ENCODE results near the gene SREK1IP1.

SREK1IP1 gene

GRCh38 chr5:64744914-64745313, 23.6 kb downstream of the SREK1IP1 start:
- no peak for TF ChIP-seq CTCF (IDR thresholded peaks at IDR 0.05)

- TF ChIP-seq CTCF (IDR thresholded peaks at IDR 0.05) = no peak
Observed at GRCh38 chr5:64742821-64743220, 25.7 kb downstream of the SREK1IP1 start.

DNA sequence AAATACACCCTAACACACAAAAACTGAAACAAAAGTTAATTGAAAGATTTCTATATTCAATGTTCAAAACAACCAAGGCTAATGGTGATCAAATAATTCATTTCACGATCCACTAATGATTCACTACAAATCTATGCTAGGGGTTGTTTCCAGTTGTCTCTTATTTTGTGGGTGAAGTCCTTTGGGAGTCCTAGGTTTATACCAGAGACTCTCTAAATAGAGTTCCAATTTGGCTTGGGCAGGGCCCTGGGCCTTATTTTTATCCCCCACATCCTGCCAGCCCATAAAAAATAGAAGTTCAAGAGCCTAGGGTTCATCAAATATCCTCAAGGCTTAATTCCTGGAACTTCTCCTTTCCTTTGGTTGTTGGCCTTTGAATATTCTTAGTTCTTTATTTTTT, 26.1 kb downstream of the SREK1IP1 start:
- no peak for TF ChIP-seq CTCF (IDR thresholded peaks at IDR 0.05)

DNA sequence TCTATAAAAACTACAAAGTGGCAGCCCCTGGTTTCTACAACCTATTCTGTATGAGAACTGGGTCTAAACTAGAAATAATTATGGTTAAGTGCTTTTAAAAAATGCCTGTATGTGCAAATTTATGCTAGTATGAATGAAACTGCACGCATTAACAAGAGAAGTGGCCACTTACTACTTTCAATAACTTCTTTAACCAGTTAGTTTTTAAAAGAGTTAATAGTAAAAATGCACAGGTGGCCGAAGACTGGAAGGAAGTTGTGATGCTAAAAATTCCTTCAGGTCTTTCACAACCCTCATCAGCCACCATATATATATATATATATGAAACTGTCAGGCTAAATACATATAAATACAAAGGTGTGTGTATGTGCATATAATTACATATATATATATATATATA, 41.3 kb downstream of the SREK1IP1 start:
- no peak for TF ChIP-seq CTCF (IDR thresholded peaks at IDR 0.05)

DNA sequence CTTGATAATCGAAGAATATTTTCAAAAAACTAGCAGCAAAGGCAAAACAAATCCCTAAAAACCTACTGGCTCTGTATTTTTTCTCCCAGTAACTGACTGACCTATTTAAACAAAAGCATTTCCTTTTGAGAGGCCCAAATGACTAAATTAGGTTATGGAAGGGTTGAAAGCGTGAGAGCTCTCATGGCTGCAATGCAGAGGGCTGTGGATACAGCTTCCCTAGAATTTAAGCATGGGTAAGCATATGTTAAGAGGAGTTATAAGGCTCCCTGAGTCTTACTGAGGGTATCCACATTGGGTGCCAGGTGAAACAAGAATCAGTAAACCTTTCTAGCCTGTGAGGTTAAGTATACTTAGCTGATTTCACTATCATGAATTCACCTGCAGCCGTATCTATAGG, 45.9 kb downstream of the SREK1IP1 start:
- TF ChIP-seq CTCF (IDR thresholded peaks at IDR 0.05) = no peak

DNA sequence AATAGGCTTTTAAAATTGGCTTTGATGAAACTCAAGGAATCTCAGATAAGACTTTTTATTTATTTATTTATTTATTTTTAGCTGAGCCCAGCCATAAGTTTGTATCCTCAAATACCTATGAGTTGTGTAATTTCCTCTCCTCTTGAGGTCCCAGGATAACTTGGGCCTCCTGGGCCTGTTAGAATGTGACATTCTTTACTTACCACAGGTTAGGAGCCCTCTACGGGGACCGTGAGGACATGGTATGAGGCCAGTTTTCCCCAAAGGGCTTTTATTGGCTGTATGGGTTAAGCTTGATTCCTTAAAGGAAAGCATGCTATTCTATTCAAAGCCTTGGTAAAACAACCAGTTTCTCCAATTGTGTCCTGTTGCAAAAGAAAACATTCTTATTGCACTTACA, 61.3 kb downstream of the SREK1IP1 start:
- no peak for TF ChIP-seq CTCF (IDR thresholded peaks at IDR 0.05)

DNA sequence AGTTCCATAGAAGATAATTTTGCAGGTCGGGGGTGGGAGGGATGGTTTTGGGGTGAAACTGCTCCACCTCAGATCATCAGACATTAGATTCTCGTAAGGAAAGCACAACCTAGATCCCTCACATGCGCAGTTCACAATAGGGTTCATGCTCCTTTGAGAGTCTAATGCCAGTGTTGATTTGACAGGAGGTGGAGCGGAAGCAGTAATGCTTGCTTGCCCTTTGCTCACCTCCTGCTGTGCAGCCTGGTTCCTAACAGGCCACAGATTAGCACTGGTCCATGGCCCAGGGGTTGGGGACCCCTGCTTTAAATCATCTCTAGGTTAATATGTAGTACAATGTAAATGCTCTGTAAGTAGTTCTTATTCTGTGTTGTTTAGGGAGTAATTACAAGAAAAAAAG, 67.7 kb downstream of the SREK1IP1 start:
- TF ChIP-seq CTCF (IDR thresholded peaks at IDR 0.05) = no peak

- TF ChIP-seq CTCF (IDR thresholded peaks at IDR 0.05) = no peak
Observed at GRCh38 chr5:64693636-64694035, 74.9 kb downstream of the SREK1IP1 start.
